NCI-H748 (cell line): Measurements from ENCODE around the gene SLC9A3.
A peak's percentile ranks its signal among the peaks of the same experiment; 100 is the strongest.
"Not testable (repeated sequence)": the region's sequence is repeated elsewhere in the genome, so short reads cannot be mapped to it uniquely, and the experiment has no call there.

Experiments used
- DNase-seq: peaks from one replicate; lab custom pipeline; 2025; ENCODE audit not compliant: unreplicated experiment; lab: John Stamatoyannopoulos, UW

Gene SLC9A3

GRCh38 chr5:509611-510185 is 14.6 kb downstream of the SLC9A3 start:
- no peak for DNase-seq

GRCh38 chr5:507986-508575 is 16.2 kb downstream of the SLC9A3 start:
- DNase-seq, result not testable (repeated sequence)

GRCh38 chr5:505951-506525 is 18.2 kb downstream of the SLC9A3 start:
- DNase-seq, result peak; percentile 90

GRCh38 chr5:504326-505154 is 19.7 kb downstream of the SLC9A3 start:
- no peak for DNase-seq

GRCh38 chr5:502325-503079 is 21.7 kb downstream of the SLC9A3 start:
- no peak for DNase-seq

GRCh38 chr5:501831-502184 is 22.4 kb downstream of the SLC9A3 start:
- DNase-seq, result no peak

- no peak for DNase-seq
Measured at GRCh38 chr5:501105-501830, 23.0 kb downstream of the SLC9A3 start.

- no peak for DNase-seq
Measured at GRCh38 chr5:500491-500890, 23.8 kb downstream of the SLC9A3 start.

GRCh38 chr5:499233-500209 is 24.7 kb downstream of the SLC9A3 start:
- DNase-seq, result no peak

GRCh38 chr5:497871-498509 is 26.3 kb downstream of the SLC9A3 start:
- no peak for DNase-seq

- no peak for DNase-seq
Measured at GRCh38 chr5:497090-497700, 27.1 kb downstream of the SLC9A3 start.

GRCh38 chr5:496028-496427 is 28.2 kb downstream of the SLC9A3 start:
- DNase-seq, result no peak

- no peak for DNase-seq
Measured at GRCh38 chr5:494667-495255, 29.5 kb downstream of the SLC9A3 start.

- no peak for DNase-seq
Measured at GRCh38 chr5:493758-494157, 30.5 kb downstream of the SLC9A3 start.

- no peak for DNase-seq
Measured at GRCh38 chr5:493119-493701, 31.0 kb downstream of the SLC9A3 start.

- DNase-seq, result no peak
Measured at GRCh38 chr5:492314-492893, 31.8 kb downstream of the SLC9A3 start.

GRCh38 chr5:491856-492155 is 32.4 kb downstream of the SLC9A3 start:
- no peak for DNase-seq
